Osteocyte (in vitro differentiated cells): ENCODE data around the gene THRB. TPM values are rescaled to one million over a fixed set of nuclear protein-coding genes. Genes with fewer than 3 reads are reported as not detected.

Experiments
- DNase-seq: peaks from one replicate; pipeline ENCODE4 v3.0.0; 2021; ENCODE audit warnings: mixed read lengths; ENCODE audit not compliant: unreplicated experiment; ENCODE audit errors: extremely low spot score
- H3K27ac Mint-ChIP-seq: one replicate; pipeline ENCODE4 v1.8.0; 2021; ENCODE audit warnings: mild to moderate bottlenecking, mixed read lengths; ENCODE audit not compliant: unreplicated experiment
- H3K27me3 Mint-ChIP-seq: one replicate; pipeline ENCODE4 v1.8.0; 2021; ENCODE audit warnings: mixed read lengths; ENCODE audit not compliant: unreplicated experiment
- H3K36me3 Mint-ChIP-seq: one replicate; pipeline ENCODE4 v1.8.0; 2021; ENCODE audit warnings: mixed read lengths; ENCODE audit not compliant: unreplicated experiment
- H3K4me1 Mint-ChIP-seq: one replicate; pipeline ENCODE4 v1.8.0; 2021; ENCODE audit warnings: mixed read lengths; ENCODE audit not compliant: unreplicated experiment
- H3K4me3 Mint-ChIP-seq: one replicate; pipeline ENCODE4 v1.8.0; 2021; ENCODE audit warnings: mild to moderate bottlenecking, moderate library complexity, mixed read lengths; ENCODE audit not compliant: unreplicated experiment
- H3K9me3 Mint-ChIP-seq: one replicate; pipeline ENCODE4 v1.8.0; 2021; ENCODE audit warnings: mixed read lengths; ENCODE audit not compliant: unreplicated experiment
- total RNA-seq: library from RNA; stranded (reverse); gene quantifications from 2 replicates; pipeline ENCODE4 v1.2.1, GENCODE V29; 2021
- TF ChIP-seq, protein P1 (sequence below): fragments of 200-600 bp; sonication (generic); IDR thresholded peaks from 2 replicates; pipeline ENCODE4 v1.5.0; 2021; ENCODE audit warnings: antibody characterized with exemption, mild to moderate bottlenecking, moderate library complexity

The THRB gene
- total RNA-seq, 1 donor from 2014 or later: 4.6 TPM

DNA sequence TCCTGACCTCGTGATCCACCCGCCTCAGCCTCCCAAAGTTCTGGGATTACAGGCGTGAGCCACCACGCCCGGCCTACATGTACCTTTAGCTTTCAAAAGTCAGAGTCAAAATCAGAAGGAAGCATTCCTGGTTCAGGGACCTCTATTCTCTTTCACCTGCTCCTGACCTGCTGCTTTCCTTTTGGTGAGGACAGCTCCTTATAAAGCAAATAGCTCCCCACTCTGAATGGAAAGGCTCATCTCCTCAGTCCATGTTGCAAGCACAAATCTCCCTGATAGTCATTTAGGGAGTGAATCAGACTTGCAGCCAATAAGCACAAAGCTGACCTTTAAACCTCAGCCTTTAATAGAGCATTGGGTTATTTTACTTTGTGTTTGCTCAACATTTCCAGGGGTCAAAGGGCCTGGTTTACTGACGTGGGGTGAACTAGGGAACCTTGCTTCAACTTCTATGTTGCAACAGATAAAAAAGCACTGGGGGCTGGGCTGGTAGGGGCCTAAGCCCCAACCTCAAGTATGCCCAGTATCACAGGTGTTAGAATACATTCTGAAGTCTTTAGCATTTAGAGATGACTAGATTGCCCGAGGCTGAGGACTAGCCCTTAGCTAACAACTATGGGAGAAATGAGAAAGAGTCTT lies 43.1 kb downstream of the THRB start:
- H3K27me3 Mint-ChIP-seq: no peaks in the 10 kb centered on the region
- DNase-seq: no peak
- H3K27ac Mint-ChIP-seq: no peak overlapping the region
- H3K9me3 Mint-ChIP-seq: no peaks in the 10 kb centered on the region
- H3K36me3 Mint-ChIP-seq: no peaks in the 10 kb centered on the region
- no peak overlapping the region for H3K4me3 Mint-ChIP-seq
- H3K4me1 Mint-ChIP-seq: no peaks in the 10 kb centered on the region
- TF ChIP-seq, protein P1, sequence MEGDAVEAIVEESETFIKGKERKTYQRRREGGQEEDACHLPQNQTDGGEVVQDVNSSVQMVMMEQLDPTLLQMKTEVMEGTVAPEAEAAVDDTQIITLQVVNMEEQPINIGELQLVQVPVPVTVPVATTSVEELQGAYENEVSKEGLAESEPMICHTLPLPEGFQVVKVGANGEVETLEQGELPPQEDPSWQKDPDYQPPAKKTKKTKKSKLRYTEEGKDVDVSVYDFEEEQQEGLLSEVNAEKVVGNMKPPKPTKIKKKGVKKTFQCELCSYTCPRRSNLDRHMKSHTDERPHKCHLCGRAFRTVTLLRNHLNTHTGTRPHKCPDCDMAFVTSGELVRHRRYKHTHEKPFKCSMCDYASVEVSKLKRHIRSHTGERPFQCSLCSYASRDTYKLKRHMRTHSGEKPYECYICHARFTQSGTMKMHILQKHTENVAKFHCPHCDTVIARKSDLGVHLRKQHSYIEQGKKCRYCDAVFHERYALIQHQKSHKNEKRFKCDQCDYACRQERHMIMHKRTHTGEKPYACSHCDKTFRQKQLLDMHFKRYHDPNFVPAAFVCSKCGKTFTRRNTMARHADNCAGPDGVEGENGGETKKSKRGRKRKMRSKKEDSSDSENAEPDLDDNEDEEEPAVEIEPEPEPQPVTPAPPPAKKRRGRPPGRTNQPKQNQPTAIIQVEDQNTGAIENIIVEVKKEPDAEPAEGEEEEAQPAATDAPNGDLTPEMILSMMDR: no peak

DNA sequence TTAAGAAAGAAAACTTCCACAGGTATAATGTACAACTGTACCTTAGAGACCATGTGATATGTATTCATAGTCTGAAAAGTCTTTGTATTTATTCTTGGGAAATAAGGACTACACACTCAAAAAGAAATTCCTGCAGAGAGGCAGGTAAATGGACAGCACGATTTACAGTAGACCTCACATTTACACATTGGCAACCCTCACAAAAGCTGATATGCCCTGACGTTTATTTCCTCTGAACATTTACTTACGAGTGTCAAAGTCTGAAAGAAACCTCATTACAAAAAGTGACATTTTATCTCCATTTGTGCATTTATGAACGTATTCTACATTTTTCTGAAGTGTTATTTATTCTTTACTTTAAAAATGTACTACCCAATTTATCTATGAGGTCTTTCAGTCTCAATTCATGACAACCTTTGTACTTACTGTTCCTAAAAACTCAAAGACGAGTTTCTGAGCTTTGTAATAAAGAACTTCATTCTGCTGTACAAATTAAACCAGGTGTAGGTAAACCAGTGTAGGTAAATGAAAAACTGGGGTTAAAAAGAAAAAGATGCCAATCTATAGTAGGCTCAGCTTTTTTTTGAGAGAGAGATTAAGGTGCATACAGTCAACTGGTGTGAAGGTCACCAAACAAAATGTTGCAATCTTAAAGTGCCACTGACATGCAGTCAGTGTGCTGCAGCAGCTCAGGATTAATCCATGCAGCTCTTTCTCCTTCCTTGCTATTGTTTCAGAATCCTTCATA lies 44.3 kb downstream of the THRB start:
- no peaks in the 10 kb centered on the region for H3K9me3 Mint-ChIP-seq
- H3K27me3 Mint-ChIP-seq: no peaks in the 10 kb centered on the region
- no peak overlapping the region for H3K27ac Mint-ChIP-seq
- H3K36me3 Mint-ChIP-seq: no peaks in the 10 kb centered on the region
- H3K4me1 Mint-ChIP-seq: no peaks in the 10 kb centered on the region
- no peak overlapping the region for H3K4me3 Mint-ChIP-seq
- TF ChIP-seq, protein P1: no peak
- DNase-seq: no peak

DNA sequence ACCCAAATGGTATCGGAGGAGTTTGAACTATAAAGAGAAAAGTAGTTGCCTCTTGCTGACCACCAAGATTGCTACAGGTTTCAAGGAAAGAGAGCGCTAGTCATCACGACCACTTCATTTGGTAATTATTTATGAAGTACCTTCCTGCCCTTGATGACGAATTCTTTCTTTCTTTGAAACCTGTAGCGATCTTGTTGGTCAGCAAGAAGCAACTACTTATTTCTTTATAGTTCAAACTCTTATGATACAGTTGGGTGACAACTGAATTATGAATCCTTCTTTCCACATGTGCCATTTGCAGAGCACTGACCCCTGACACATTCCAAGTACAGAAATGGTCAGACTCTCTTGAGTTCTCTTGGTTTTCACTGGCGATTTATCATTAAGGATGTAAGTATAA lies 46.8 kb downstream of the THRB start:
- Mint-ChIP-seq H3K9me3 (no peaks in the 10 kb centered on the region), H3K27me3 (no peaks in the 10 kb centered on the region), H3K36me3 (no peaks in the 10 kb centered on the region), H3K4me1 (no peaks in the 10 kb centered on the region), H3K4me3 (no peak overlapping the region), H3K27ac (no peak overlapping the region)
- DNase-seq: no peak
- TF ChIP-seq, protein P1: no peak

DNA sequence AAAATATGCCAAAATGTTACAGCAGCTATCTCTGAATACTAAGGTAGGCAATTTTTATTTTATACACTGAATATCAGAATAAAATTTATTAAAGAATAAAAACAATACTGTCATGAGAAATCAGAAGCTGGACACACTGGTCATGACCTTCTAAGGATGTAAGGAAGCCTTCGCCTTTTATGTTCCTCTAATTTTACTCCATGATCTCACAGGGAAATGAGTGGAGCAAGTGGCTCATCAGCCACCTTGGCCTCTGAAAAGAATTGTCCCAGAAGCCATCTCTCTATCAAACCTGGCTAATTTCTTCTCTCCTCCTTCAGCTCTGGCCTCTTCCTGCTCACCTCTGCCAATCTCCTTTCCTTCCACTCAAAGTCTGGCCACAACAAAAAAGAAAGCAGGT lies 48.6 kb downstream of the THRB start:
- H3K27ac Mint-ChIP-seq: no peak overlapping the region
- H3K27me3 Mint-ChIP-seq: no peaks in the 10 kb centered on the region
- H3K4me1 Mint-ChIP-seq: no peaks in the 10 kb centered on the region
- H3K4me3 Mint-ChIP-seq: no peak overlapping the region
- DNase-seq: no peak
- no peaks in the 10 kb centered on the region for H3K36me3 Mint-ChIP-seq
- TF ChIP-seq, protein P1: no peak
- H3K9me3 Mint-ChIP-seq: no peaks in the 10 kb centered on the region

DNA sequence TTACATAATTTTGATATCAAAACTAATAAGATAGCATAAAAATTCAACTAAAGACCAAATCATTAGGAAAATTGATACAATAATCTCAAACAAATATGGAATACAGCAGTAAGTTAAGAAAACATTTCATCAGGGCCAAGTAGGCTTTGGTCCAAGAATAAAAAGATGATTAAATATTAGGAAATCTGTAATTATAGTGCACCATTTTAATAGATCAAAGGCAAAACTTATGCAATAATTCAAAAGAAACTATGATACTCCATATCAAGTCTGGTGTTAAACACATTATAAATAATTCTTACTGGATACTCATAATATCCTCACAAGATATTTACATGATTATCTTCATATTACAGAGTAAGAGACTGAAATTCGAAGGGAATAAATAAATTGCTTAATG lies 51.2 kb downstream of the THRB start:
- no peaks in the 10 kb centered on the region for H3K4me1 Mint-ChIP-seq
- H3K4me3 Mint-ChIP-seq: no peak overlapping the region
- DNase-seq: no peak
- TF ChIP-seq, protein P1: no peak
- no peaks in the 10 kb centered on the region for H3K27me3 Mint-ChIP-seq
- no peaks in the 10 kb centered on the region for H3K36me3 Mint-ChIP-seq
- no peaks in the 10 kb centered on the region for H3K9me3 Mint-ChIP-seq
- H3K27ac Mint-ChIP-seq: no peak overlapping the region
